ENCODE measurements around the gene YTHDC1.

YTHDC1 gene

GRCh38 chr4:68358988-68359387 lies 9.1 kb upstream of the YTHDC1 start:
- DNase-seq (ENCODE audit: low read depth): no peak

GRCh38 chr4:68352791-68353190 lies 2.9 kb upstream of the YTHDC1 start:
- no peak for DNase-seq (ENCODE audit: low read depth)

GRCh38 chr4:68349279-68349648 lies 626 bp downstream of the YTHDC1 start:
- DNase-seq (ENCODE audit: low read depth): no peak

- DNase-seq (ENCODE audit: low read depth): no peak
Measured at GRCh38 chr4:68348577-68348976, 1.3 kb downstream of the YTHDC1 start.

- DNase-seq (ENCODE audit: low read depth): no peak
Measured at GRCh38 chr4:68347845-68348244, 2.0 kb downstream of the YTHDC1 start.

- no peak for DNase-seq (ENCODE audit: low read depth)
Measured at GRCh38 chr4:68346461-68346860, 3.4 kb downstream of the YTHDC1 start.

GRCh38 chr4:68344785-68345184 lies 5.1 kb downstream of the YTHDC1 start:
- DNase-seq (ENCODE audit: low read depth): no peak

GRCh38 chr4:68344049-68344448 lies 5.8 kb downstream of the YTHDC1 start:
- no peak for DNase-seq (ENCODE audit: low read depth)

- DNase-seq (ENCODE audit: low read depth): no peak
Measured at GRCh38 chr4:68342134-68342533, 7.8 kb downstream of the YTHDC1 start.

- DNase-seq (ENCODE audit: low read depth): no peak
Measured at GRCh38 chr4:68338625-68339024, 11.3 kb downstream of the YTHDC1 start.

GRCh38 chr4:68337522-68337921 lies 12.4 kb downstream of the YTHDC1 start:
- DNase-seq (ENCODE audit: low read depth): no peak

- no peak for DNase-seq (ENCODE audit: low read depth)
Measured at GRCh38 chr4:68337004-68337403, 12.9 kb downstream of the YTHDC1 start.

GRCh38 chr4:68336530-68336929 lies 13.4 kb downstream of the YTHDC1 start:
- DNase-seq (ENCODE audit: low read depth): no peak

- no peak for DNase-seq (ENCODE audit: low read depth)
Measured at GRCh38 chr4:68326141-68326540, 23.7 kb downstream of the YTHDC1 start.

- no peak for DNase-seq (ENCODE audit: low read depth)
Measured at GRCh38 chr4:68324519-68325262, 25.2 kb downstream of the YTHDC1 start.

GRCh38 chr4:68319040-68319439 lies 30.9 kb downstream of the YTHDC1 start:
- DNase-seq (ENCODE audit: low read depth): no peak

GRCh38 chr4:68316193-68316969 lies 33.5 kb downstream of the YTHDC1 start:
- DNase-seq (ENCODE audit: low read depth): no peak

- DNase-seq (ENCODE audit: low read depth): no peak
Measured at GRCh38 chr4:68310651-68311247, 39.1 kb downstream of the YTHDC1 start.

GRCh38 chr4:68304731-68305130 lies 45.2 kb downstream of the YTHDC1 start:
- no peak for DNase-seq (ENCODE audit: low read depth)

- no peak for DNase-seq (ENCODE audit: low read depth)
Measured at GRCh38 chr4:68299492-68300457, 50.1 kb downstream of the YTHDC1 start.

- DNase-seq (ENCODE audit: low read depth): no peak
Measured at GRCh38 chr4:68297137-68297536, 52.8 kb downstream of the YTHDC1 start.

GRCh38 chr4:68291256-68291655 lies 58.6 kb downstream of the YTHDC1 start:
- no peak for DNase-seq (ENCODE audit: low read depth)

All from activated T-helper 1 cell treated with Interleukin-2 at 50 U/mL for 16 hours (primary cell).